Measurements from ENCODE around the gene GPC6.

The GPC6 gene

DNA sequence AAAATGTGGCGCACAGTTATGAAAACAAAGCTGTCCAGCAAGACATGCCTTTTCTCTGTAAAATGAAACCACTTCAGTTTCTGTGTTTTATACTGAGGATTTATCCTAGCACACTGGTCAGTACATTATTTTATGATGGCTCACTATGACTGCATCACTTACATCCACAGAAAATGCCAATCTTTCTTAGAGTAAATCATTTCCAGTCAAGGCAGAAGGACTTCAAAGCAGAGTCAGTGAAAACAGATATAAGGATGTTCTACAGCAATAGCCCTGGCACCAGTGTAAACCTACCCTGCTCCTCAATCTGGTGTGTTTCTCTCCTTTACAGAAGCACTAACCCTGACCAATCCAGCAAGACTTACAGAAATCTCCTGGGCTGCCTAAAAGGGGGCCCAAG is 473.5 kb downstream of the GPC6 start:
- POLR2A ChIA-PET = no interaction called here
- CTCF ChIA-PET = no interaction called here
- no peak overlapping the region for H3K4me3 ChIP-seq (ENCODE audit: low read depth, low read length)
- no peak for DNase-seq (ENCODE audit: low read depth, low spot score)
- TF ChIP-seq, protein P1, sequence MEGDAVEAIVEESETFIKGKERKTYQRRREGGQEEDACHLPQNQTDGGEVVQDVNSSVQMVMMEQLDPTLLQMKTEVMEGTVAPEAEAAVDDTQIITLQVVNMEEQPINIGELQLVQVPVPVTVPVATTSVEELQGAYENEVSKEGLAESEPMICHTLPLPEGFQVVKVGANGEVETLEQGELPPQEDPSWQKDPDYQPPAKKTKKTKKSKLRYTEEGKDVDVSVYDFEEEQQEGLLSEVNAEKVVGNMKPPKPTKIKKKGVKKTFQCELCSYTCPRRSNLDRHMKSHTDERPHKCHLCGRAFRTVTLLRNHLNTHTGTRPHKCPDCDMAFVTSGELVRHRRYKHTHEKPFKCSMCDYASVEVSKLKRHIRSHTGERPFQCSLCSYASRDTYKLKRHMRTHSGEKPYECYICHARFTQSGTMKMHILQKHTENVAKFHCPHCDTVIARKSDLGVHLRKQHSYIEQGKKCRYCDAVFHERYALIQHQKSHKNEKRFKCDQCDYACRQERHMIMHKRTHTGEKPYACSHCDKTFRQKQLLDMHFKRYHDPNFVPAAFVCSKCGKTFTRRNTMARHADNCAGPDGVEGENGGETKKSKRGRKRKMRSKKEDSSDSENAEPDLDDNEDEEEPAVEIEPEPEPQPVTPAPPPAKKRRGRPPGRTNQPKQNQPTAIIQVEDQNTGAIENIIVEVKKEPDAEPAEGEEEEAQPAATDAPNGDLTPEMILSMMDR (IDR thresholded peaks at IDR 0.05; ENCODE audit: insufficient read depth, low read length, missing control alignments) = no peak

DNA sequence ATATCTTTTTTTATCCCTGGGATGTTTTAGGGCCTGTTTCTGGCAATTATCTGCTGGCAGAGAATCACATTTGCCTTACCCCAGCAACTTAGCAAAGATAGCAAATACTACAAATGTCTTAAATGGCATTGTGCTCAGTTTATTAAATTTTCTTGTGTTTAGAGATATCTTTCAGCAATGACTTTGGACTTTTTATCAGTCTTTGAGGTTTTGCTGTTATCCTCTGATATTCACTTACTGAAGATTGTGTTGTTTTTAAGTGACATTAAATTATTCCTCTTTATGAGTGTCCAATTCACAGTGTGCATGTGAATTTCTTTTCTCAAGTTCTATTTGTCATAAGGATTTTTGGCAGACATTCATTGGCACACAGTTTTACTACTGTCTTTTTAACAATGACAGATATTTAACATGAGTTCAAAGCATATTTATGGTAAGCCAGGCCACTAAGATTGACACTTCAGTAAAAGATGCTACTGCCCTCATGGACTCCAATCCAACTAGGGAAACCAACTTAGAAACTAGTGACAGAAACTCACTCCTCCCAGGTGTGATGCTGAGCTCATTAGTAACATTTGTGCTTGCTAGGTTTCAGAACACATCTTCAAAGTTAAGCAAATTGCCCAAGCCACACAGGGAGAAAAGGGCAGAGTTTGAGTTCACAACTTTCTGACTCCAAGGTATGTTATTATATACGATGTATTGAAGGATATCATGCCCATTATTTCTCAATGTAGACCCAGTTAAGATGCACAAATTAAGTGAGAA is 481.9 kb downstream of the GPC6 start:
- no peak for DNase-seq (ENCODE audit: low read depth, low spot score)
- H3K4me3 ChIP-seq (ENCODE audit: low read depth, low read length) = no peak overlapping the region
- POLR2A ChIA-PET = no interaction called here
- CTCF ChIA-PET = interaction anchor here (0.7 kb wide), 1 partner anchor 9 kb away, joined by 3 read pairs; no protein-coding TSS in a partner anchor
- TF ChIP-seq, protein P1 (IDR thresholded peaks at IDR 0.05; ENCODE audit: insufficient read depth, low read length, missing control alignments) = no peak

DNA sequence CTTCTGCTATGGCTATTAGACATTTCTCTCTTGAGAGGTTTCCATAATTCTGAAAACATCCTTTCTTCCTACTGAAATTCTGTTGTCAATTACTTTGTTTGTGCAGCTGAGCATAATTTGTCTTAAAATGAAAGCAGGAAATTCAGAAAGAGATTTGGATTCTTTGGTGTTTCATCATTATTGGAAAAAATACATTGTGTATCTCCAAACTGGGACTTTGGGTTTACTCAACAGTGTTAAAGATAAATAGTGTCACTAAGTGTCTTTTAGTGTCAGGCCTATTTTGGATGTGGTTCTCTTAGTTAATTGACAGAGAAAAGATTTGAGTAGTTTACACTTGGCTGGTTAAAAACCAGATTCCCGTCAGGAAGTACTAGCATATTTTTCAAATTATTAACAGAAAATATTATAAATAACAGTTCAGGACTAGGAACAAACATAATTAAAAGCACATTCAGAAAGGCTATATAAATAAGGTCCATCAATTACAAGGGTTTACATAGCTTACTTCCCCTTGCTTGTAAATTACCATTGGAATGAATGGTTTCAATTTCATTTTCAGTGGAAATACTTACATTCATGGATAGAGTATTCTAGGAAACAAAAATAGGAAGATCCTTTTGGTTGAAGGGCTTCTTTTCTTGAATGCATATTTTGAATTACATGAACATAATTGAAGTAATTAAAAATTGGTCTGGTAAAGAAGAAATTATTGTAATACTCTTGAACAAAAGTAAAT is 483.1 kb downstream of the GPC6 start:
- DNase-seq (ENCODE audit: low read depth, low spot score) = no peak
- POLR2A ChIA-PET = no interaction called here
- TF ChIP-seq, protein P1 (IDR thresholded peaks at IDR 0.05; ENCODE audit: insufficient read depth, low read length, missing control alignments) = no peak
- H3K4me3 ChIP-seq (ENCODE audit: low read depth, low read length) = no peak overlapping the region
- CTCF ChIA-PET = no interaction called here

DNA sequence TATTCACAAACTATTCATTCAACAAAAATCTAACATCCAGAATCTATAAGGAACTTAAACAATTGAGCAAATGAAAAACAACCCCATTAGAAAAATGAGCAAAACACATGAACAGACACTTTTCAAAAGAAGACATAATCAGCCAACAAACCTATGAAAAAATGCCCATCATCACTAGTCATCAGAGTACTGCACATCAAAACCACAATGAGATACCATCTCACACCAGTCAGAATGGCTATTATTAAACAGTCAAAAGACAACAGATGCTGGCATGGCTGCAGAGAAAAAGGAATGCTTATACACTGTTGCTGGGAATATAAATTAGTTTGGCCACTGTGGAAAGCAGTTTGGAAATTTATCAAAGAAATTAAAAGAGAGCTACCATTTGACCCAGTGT is 487.6 kb downstream of the GPC6 start:
- TF ChIP-seq, protein P1 (IDR thresholded peaks at IDR 0.05; ENCODE audit: insufficient read depth, low read length, missing control alignments) = no peak
- ChIA-PET CTCF (no interaction called here), POLR2A (no interaction called here)
- no peak for DNase-seq (ENCODE audit: low read depth, low spot score)
- H3K4me3 ChIP-seq (ENCODE audit: low read depth, low read length) = no peak overlapping the region

DNA sequence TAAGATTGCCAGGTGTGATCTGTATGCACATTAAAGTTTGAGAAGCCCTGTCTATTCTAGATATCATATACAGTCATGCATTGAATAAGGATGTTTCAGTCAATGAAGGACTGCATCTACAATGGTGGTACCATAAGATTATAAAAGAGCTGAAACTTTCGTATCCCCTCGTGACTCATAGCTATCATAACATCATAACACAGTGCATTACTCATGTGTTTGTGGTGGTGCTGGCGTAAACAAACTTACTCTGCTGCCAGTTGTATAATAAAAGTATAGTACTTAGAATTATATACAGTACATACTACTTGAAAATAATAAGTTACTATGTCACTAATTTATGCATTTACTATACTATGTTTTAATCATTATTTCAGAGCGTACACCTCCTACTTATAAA is 489.3 kb downstream of the GPC6 start:
- TF ChIP-seq, protein P1 (IDR thresholded peaks at IDR 0.05; ENCODE audit: insufficient read depth, low read length, missing control alignments) = no peak
- CTCF ChIA-PET = no interaction called here
- DNase-seq (ENCODE audit: low read depth, low spot score) = no peak
- H3K4me3 ChIP-seq (ENCODE audit: low read depth, low read length) = no peak overlapping the region
- POLR2A ChIA-PET = no interaction called here

DNA sequence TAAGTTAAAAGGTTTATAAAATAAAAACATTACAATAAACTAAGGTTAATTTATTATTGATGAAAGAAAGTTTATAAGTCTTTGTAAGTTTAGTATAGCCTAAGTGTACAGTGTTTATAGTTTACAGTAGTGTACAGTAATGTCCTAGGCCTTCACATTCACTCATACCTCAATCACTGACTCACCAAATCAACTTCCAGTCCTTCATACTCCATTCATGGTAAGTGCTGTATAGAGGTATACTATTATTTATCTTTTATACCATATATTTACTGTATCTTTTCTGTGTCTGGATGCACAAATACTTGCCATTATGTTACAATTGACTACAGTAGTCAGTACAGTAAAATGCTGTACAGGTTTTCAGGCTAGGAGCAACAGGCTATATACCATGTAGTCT is 490.0 kb downstream of the GPC6 start:
- no peak for DNase-seq (ENCODE audit: low read depth, low spot score)
- no peak overlapping the region for H3K4me3 ChIP-seq (ENCODE audit: low read depth, low read length)
- CTCF ChIA-PET = no interaction called here
- POLR2A ChIA-PET = no interaction called here
- TF ChIP-seq, protein P1 (IDR thresholded peaks at IDR 0.05; ENCODE audit: insufficient read depth, low read length, missing control alignments) = no peak

All from AG04449 (cell line).